Mesothelial cell of epicardium (in vitro differentiated cells): ENCODE data around the gene R3HDM2. TPM values are rescaled to one million over a fixed set of nuclear protein-coding genes. Genes with fewer than 3 reads are reported as not detected.

Experiments used
- DNase-seq, 2 experiments: peaks; one replicate each; pipeline ENCODE4 v3.0.0; 2021; ENCODE audit warnings: low spot score in 2 of 2; ENCODE audit not compliant: unreplicated experiment in 2 of 2
- H3K27ac Mint-ChIP-seq: 2 replicates; pipeline ENCODE4 v1.8.0; 2021; ENCODE audit warnings: mixed read lengths
- H3K27me3 Mint-ChIP-seq: 2 replicates; pipeline ENCODE4 v1.8.0; 2021; ENCODE audit warnings: low read depth, mixed read lengths
- H3K36me3 Mint-ChIP-seq: 2 replicates; pipeline ENCODE4 v1.8.0; 2021; ENCODE audit warnings: mixed read lengths
- H3K4me1 Mint-ChIP-seq: 2 replicates; pipeline ENCODE4 v1.8.0; 2021; ENCODE audit warnings: mixed read lengths
- H3K4me3 Mint-ChIP-seq: 2 replicates; pipeline ENCODE4 v1.8.0; 2021; ENCODE audit warnings: mild to moderate bottlenecking, moderate library complexity, mixed read lengths
- H3K9me3 Mint-ChIP-seq: 2 replicates; pipeline ENCODE4 v1.8.0; 2021; ENCODE audit warnings: mixed read lengths
- total RNA-seq: library from RNA; stranded (reverse); gene quantifications from 3 replicates; pipeline ENCODE4 v1.2.1, GENCODE V29; 2021
- TF ChIP-seq, protein P1 (sequence below): fragments of 200-600 bp; sonication (generic); IDR thresholded peaks from one replicate; pipeline ENCODE4 v1.5.0; 2021; ENCODE audit warnings: antibody characterized with exemption; ENCODE audit not compliant: unreplicated experiment

The R3HDM2 gene
- total RNA-seq, 1 donor from 2014 or later: 111 TPM

DNA sequence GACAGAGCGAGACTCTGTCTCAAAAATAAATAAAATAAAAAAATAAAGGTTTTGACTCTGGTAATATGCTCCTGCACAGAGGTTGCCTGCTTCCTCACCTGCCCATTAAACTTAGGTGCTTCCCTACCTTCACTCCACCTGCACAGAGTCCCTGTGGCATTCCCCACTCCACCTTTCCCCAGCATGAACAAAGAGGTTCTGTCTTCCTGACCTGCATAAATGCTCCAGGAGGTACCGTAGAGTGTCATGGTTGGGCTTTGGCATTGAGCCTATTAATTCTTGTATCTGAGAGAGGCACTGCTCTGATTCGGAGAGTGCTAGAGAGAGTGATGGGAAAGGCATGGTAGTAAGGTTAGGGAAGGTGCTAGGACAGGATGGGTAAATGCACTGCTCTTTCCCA is 42.5 kb upstream of the R3HDM2 start:
- TF ChIP-seq, protein P1, sequence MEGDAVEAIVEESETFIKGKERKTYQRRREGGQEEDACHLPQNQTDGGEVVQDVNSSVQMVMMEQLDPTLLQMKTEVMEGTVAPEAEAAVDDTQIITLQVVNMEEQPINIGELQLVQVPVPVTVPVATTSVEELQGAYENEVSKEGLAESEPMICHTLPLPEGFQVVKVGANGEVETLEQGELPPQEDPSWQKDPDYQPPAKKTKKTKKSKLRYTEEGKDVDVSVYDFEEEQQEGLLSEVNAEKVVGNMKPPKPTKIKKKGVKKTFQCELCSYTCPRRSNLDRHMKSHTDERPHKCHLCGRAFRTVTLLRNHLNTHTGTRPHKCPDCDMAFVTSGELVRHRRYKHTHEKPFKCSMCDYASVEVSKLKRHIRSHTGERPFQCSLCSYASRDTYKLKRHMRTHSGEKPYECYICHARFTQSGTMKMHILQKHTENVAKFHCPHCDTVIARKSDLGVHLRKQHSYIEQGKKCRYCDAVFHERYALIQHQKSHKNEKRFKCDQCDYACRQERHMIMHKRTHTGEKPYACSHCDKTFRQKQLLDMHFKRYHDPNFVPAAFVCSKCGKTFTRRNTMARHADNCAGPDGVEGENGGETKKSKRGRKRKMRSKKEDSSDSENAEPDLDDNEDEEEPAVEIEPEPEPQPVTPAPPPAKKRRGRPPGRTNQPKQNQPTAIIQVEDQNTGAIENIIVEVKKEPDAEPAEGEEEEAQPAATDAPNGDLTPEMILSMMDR: no peak
- H3K4me1 Mint-ChIP-seq: peaks cover 20% of the 10 kb centered on the region
- DNase-seq: no peak
- no peaks in the 10 kb centered on the region for H3K36me3 Mint-ChIP-seq
- H3K27ac Mint-ChIP-seq: no peak overlapping the region
- H3K27me3 Mint-ChIP-seq: peaks cover 97% of the 10 kb centered on the region
- H3K9me3 Mint-ChIP-seq: no peaks in the 10 kb centered on the region
- H3K4me3 Mint-ChIP-seq: no peak overlapping the region

DNA sequence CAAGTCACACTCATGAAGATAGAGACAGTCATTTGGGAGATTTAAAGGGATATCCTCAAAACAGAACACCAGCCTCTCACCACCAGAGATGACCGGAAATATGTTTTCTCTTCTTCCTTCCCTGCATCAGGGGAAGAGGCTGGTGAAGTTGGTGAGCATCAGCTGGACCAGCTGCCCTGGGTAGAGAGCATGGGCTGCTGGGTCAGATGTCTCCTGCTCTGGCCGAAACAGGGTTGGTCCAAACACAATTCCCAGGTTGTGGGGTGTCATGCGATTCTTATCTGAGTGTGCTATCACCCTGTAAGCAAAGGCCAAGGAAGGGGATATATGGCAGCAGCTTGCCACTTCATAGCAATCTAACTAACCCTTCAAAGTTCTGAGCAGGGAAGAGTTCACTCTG is 41.5 kb upstream of the R3HDM2 start:
- H3K27me3 Mint-ChIP-seq: peaks cover 97% of the 10 kb centered on the region
- no peak overlapping the region for H3K27ac Mint-ChIP-seq
- no peak overlapping the region for H3K4me3 Mint-ChIP-seq
- H3K9me3 Mint-ChIP-seq: no peaks in the 10 kb centered on the region
- TF ChIP-seq, protein P1: no peak
- H3K36me3 Mint-ChIP-seq: no peaks in the 10 kb centered on the region
- no peak for DNase-seq
- peaks cover 15% of the 10 kb centered on the region for H3K4me1 Mint-ChIP-seq

DNA sequence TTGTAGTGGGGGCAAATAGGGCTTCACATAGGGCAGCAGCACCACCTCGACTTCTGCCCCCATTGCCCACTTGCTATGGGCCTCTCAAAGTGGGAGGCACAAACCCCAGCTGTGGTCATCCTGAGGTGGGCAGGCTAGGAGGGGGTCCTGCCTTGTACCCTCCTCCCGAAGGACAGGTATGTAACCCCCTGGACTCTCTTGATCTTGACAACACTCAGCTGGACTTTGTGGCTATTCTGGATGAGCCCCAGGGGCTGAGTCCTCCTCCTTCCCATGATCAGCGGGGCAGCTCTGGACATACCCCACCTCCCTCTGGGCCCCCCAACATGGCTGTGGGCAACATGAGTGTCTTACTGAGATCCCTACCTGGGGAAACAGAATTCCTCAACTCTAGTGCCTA is 40.8 kb upstream of the R3HDM2 start:
- H3K27ac Mint-ChIP-seq: no peak overlapping the region
- TF ChIP-seq, protein P1: no peak
- H3K9me3 Mint-ChIP-seq: no peaks in the 10 kb centered on the region
- H3K27me3 Mint-ChIP-seq: peaks cover 96% of the 10 kb centered on the region
- no peak for DNase-seq
- peaks cover 15% of the 10 kb centered on the region for H3K4me1 Mint-ChIP-seq
- H3K4me3 Mint-ChIP-seq: no peak overlapping the region
- H3K36me3 Mint-ChIP-seq: no peaks in the 10 kb centered on the region

DNA sequence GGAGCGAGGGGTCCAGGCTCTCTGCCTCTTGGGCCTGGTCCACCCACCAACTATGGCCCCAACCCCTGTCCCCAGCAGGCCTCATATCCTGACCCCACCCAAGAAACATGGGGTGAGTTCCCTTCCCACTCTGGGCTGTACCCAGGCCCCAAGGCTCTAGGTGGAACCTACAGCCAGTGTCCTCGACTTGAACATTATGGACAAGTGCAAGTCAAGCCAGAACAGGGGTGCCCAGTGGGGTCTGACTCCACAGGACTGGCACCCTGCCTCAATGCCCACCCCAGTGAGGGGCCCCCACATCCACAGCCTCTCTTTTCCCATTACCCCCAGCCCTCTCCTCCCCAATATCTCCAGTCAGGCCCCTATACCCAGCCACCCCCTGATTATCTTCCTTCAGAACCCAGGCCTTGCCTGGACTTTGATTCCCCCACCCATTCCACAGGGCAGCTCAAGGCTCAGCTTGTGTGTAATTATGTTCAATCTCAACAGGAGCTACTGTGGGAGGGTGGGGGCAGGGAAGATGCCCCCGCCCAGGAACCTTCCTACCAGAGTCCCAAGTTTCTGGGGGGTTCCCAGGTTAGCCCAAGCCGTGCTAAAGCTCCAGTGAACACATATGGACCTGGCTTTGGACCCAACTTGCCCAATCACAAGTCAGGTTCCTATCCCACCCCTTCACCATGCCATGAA is 40.3 kb upstream of the R3HDM2 start:
- Mint-ChIP-seq H3K4me3 (no peak overlapping the region), H3K27me3 (peaks cover 92% of the 10 kb centered on the region), H3K4me1 (peaks cover 11% of the 10 kb centered on the region), H3K27ac (no peak overlapping the region), H3K9me3 (no peaks in the 10 kb centered on the region), H3K36me3 (no peaks in the 10 kb centered on the region)
- no peak for DNase-seq
- TF ChIP-seq, protein P1: no peak

DNA sequence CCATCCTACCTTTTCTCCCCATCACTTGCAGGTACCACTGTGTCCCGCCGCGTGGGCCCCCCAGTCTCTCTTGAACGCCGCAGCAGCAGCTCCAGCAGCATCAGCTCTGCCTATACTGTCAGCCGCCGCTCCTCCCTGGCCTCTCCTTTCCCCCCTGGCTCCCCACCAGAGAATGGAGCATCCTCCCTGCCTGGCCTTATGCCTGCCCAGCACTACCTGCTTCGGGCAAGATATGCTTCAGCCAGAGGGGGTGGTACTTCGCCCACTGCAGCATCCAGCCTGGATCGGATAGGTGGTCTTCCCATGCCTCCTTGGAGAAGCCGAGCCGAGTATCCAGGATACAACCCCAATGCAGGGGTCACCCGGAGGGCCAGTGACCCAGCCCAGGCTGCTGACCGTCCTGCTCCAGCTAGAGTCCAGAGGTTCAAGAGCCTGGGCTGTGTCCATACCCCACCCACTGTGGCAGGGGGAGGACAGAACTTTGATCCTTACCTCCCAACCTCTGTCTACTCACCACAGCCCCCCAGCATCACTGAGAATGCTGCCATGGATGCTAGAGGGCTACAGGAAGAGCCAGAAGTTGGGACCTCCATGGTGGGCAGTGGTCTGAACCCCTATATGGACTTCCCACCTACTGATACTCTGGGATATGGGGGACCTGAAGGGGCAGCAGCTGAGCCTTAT is 39.6 kb upstream of the R3HDM2 start:
- Mint-ChIP-seq H3K36me3 (no peaks in the 10 kb centered on the region), H3K27ac (no peak overlapping the region), H3K4me3 (no peak overlapping the region), H3K9me3 (no peaks in the 10 kb centered on the region), H3K4me1 (peaks cover 7% of the 10 kb centered on the region), H3K27me3 (peaks cover 92% of the 10 kb centered on the region)
- TF ChIP-seq, protein P1: no peak
- DNase-seq: no peak
